Smooth muscle cell (in vitro differentiated cells): ENCODE results near the gene CSMD2. TPM values are rescaled to one million over a fixed set of nuclear protein-coding genes. Genes with fewer than 3 reads are reported as not detected.

Experiments
- DNase-seq: peaks from one replicate; lab custom pipeline; 2025; ENCODE audit not compliant: unreplicated experiment; lab: John Stamatoyannopoulos, UW
- H2AFZ ChIP-seq: fragments of 200-600 bp; sonication (generic); 2 replicates; pipeline ENCODE4 v1.6.0; 2016; ENCODE audit warnings: antibody characterized with exemption, low read depth, mild to moderate bottlenecking
- H3F3A ChIP-seq: fragments of 200-600 bp; sonication (generic); 2 replicates; pipeline ENCODE4 v1.6.0; 2017; ENCODE audit warnings: antibody characterized with exemption, low read depth
- H3K27ac ChIP-seq: fragments of 200-600 bp; sonication (generic); 2 replicates; pipeline ENCODE4 v1.5.1; 2016; ENCODE audit warnings: low read depth, mild to moderate bottlenecking
- H3K27me3 ChIP-seq: fragments of 200-600 bp; sonication (generic); 2 replicates; pipeline ENCODE4 v1.6.1; 2016; ENCODE audit warnings: low read depth, mild to moderate bottlenecking
- H3K36me3 ChIP-seq: fragments of 200-600 bp; sonication (generic); 2 replicates; pipeline ENCODE4 v1.5.1; 2016; ENCODE audit warnings: low read depth
- H3K4me1 ChIP-seq: fragments of 200-600 bp; sonication (generic); 2 replicates; pipeline ENCODE4 v1.5.1; 2016; ENCODE audit warnings: low read depth
- H3K4me2 ChIP-seq: fragments of 200-600 bp; sonication (generic); 2 replicates; pipeline ENCODE4 v1.6.0; 2016; ENCODE audit warnings: mild to moderate bottlenecking
- H3K4me3 ChIP-seq: fragments of 200-600 bp; sonication (generic); 2 replicates; pipeline ENCODE4 v1.5.1; 2016; ENCODE audit warnings: mild to moderate bottlenecking
- H3K79me2 ChIP-seq: fragments of 200-600 bp; sonication (generic); 2 replicates; pipeline ENCODE4 v1.6.0; 2016; ENCODE audit warnings: low read depth, mild to moderate bottlenecking
- H3K9ac ChIP-seq: fragments of 200-600 bp; sonication (generic); 2 replicates; pipeline ENCODE4 v1.6.0; 2016; ENCODE audit warnings: low read depth
- H3K9me3 ChIP-seq: fragments of 200-600 bp; sonication (generic); replicated peaks from 2 replicates; pipeline ENCODE4 v1.5.1; 2016; ENCODE audit warnings: low read depth
- H4K20me1 ChIP-seq: fragments of 200-600 bp; sonication (generic); 2 replicates; pipeline ENCODE4 v1.6.0; 2016; ENCODE audit warnings: low read depth
- CTCF ChIP-seq: fragments of 200-600 bp; sonication (generic); IDR thresholded peaks from 2 replicates; pipeline ENCODE4 v1.5.1; 2017; ENCODE audit warnings: borderline replicate concordance, mild to moderate bottlenecking, antibody characterized with exemption; ENCODE audit not compliant: insufficient read depth, poor library complexity, severe bottlenecking
- WGBS: methylation state at CpG from one replicate; pipeline ENCODE4 v1.1.7; 2016; ENCODE audit warnings: low lambda C conversion rate; 5-methylcytosine and 5-hydroxymethylcytosine counted together
- polyA plus RNA-seq: library from polyadenylated mRNA; unstranded; fragments of >200 nt; fragmentation: Nextera tagmentation; extraction: Ambion mirVana; gene quantifications from 2 replicates; pipeline ENCODE4 v1.2.1, GENCODE V29; 2016
- total RNA-seq: library from RNA; depleted of rRNA; stranded (reverse); fragments of >200 nt; gene quantifications from 2 replicates; pipeline ENCODE4 v1.2.3, GENCODE V29; 2014

Gene CSMD2
- total and polyA plus RNA-seq, 2 experiments from 2014 or later = 0.65 to 1.8 TPM

- no peak overlapping the region for H3K9ac ChIP-seq
- 91% methylated on average over 4 of the region's 4 CpGs for WGBS
- TF ChIP-seq CTCF = no peak
Measured at GRCh38 chr1:33562563-33562962, 602.5 kb downstream of the CSMD2 start.

GRCh38 chr1:33561576-33561975 is 603.5 kb downstream of the CSMD2 start:
- TF ChIP-seq CTCF = no peak
- no peaks in the 10 kb centered on the region for H3K27me3 ChIP-seq
- H3K27ac ChIP-seq = no peak overlapping the region
- no peak overlapping the region for H3K4me2 ChIP-seq
- no peaks in the 10 kb centered on the region for H3K79me2 ChIP-seq
- no peak overlapping the region for H3K4me3 ChIP-seq
- H3K36me3 ChIP-seq = no peaks in the 10 kb centered on the region
- H3F3A ChIP-seq = no peaks in the 10 kb centered on the region
- H4K20me1 ChIP-seq = no peaks in the 10 kb centered on the region
- no peaks in the 10 kb centered on the region for H3K4me1 ChIP-seq
- 93% methylated on average over 9 of the region's 9 CpGs for WGBS
- no peak for DNase-seq
- no peaks in the 10 kb centered on the region for H3K9me3 ChIP-seq
- H2AFZ ChIP-seq = no peak overlapping the region
- H3K9ac ChIP-seq = no peak overlapping the region

More at GRCh38 chr1:33562563-33562962, 602.5 kb downstream of the CSMD2 start:
- no peak overlapping the region for H3K4me2 ChIP-seq
- no peak for DNase-seq
- H3K36me3 ChIP-seq = no peaks in the 10 kb centered on the region
- H3K4me3 ChIP-seq = no peak overlapping the region
- no peaks in the 10 kb centered on the region for H3K79me2 ChIP-seq
- no peaks in the 10 kb centered on the region for H3K27me3 ChIP-seq
- H3F3A ChIP-seq = no peaks in the 10 kb centered on the region
- no peak overlapping the region for H2AFZ ChIP-seq
- no peaks in the 10 kb centered on the region for H3K4me1 ChIP-seq
- H3K9me3 ChIP-seq = no peaks in the 10 kb centered on the region
- no peaks in the 10 kb centered on the region for H4K20me1 ChIP-seq
- H3K27ac ChIP-seq = no peak overlapping the region

GRCh38 chr1:33560680-33561079 is 604.4 kb downstream of the CSMD2 start:
- H3K27ac ChIP-seq = no peak overlapping the region
- H3K4me3 ChIP-seq = no peak overlapping the region
- WGBS = 77% methylated on average over 3 of the region's 3 CpGs
- H4K20me1 ChIP-seq = no peaks in the 10 kb centered on the region
- H3K27me3 ChIP-seq = no peaks in the 10 kb centered on the region
- no peaks in the 10 kb centered on the region for H3F3A ChIP-seq
- H3K4me2 ChIP-seq = no peak overlapping the region
- TF ChIP-seq CTCF = no peak
- no peak for DNase-seq
- H3K9ac ChIP-seq = no peak overlapping the region
- no peaks in the 10 kb centered on the region for H3K36me3 ChIP-seq
- H3K79me2 ChIP-seq = no peaks in the 10 kb centered on the region
- no peak overlapping the region for H2AFZ ChIP-seq
- H3K9me3 ChIP-seq = no peaks in the 10 kb centered on the region
- no peaks in the 10 kb centered on the region for H3K4me1 ChIP-seq

- Histone ChIP-seq H3K4me2 (no peak overlapping the region), H4K20me1 (no peaks in the 10 kb centered on the region), H2AFZ (no peak overlapping the region), H3F3A (no peaks in the 10 kb centered on the region), H3K27ac (no peak overlapping the region), H3K36me3 (no peaks in the 10 kb centered on the region), H3K4me1 (no peaks in the 10 kb centered on the region), H3K79me2 (no peaks in the 10 kb centered on the region), H3K9ac (no peak overlapping the region), H3K9me3 (peaks cover 3% of the 10 kb centered on the region), H3K27me3 (no peaks in the 10 kb centered on the region), H3K4me3 (no peak overlapping the region)
- 78% methylated on average over 2 of the region's 2 CpGs for WGBS
- no peak for TF ChIP-seq CTCF
- DNase-seq = no peak
Measured at GRCh38 chr1:33548721-33549120, 616.3 kb downstream of the CSMD2 start.
